A549 (cell line): ENCODE results near the gene HPRT1. TPM values are rescaled to one million over a fixed set of nuclear protein-coding genes. Genes with fewer than 3 reads are reported as not detected.

Experiments
- ATAC-seq, 2 experiments: fragments of 200-7000 bp in 1 of 2; fragments of >200 bp in 1 of 2; cut with Nextera tagmentation in 1 of 2; cut with Tn5 transposase in 1 of 2; 3 replicates each; pipeline versions ENCODE4 v1.8.0 to v1.9.1; 2018 to 2020; ENCODE audit warnings: mild to moderate bottlenecking in 1 of 2, moderate library complexity in 1 of 2
- CTCF ChIA-PET: fragments of 300-600 bp; sonication (Branson Sonifier 250); formaldehyde crosslinking; extraction: SDS; loops from one replicate; lab custom pipeline; 2021; ENCODE audit warnings: antibody characterized with exemption, inconsistent platforms; lab: Yijun Ruan, JAX
- POLR2A ChIA-PET: fragments of 350-600 bp; formaldehyde crosslinking; extraction: SDS; loops from one replicate; lab custom pipeline; 2021; ENCODE audit warnings: antibody characterized with exemption, inconsistent platforms; lab: Yijun Ruan, JAX
- DNase-seq, 2 experiments: peaks; one replicate each; pipeline versions ENCODE4 v3.0.0 to v3.0.0-alpha.2; 2011 to 2016; ENCODE audit warnings: low read depth in 1 of 2, low spot score in 1 of 2
- FAIRE-seq: peaks from 2 replicates; lab custom pipeline; 2011; peaks lifted over from hg19 to GRCh38; lab: Jason Lieb, UNC
- H3K27ac ChIP-seq, 2 experiments: fragments of >200 bp; sonication (Bioruptor Twin); formaldehyde crosslinking; 3 replicates each; pipeline ENCODE4 v1.5.1; 2016 to 2017
- H3K4me1 ChIP-seq: fragments of >200 bp; sonication (Bioruptor Twin); formaldehyde crosslinking; 3 replicates; pipeline ENCODE4 v1.6.1; 2016
- H3K4me2 ChIP-seq: fragments of >200 bp; sonication (Bioruptor Twin); formaldehyde crosslinking; 3 replicates; pipeline ENCODE4 v1.6.1; 2016
- H3K4me3 ChIP-seq: fragments of >200 bp; sonication (Bioruptor Twin); formaldehyde crosslinking; 3 replicates; pipeline ENCODE4 v1.5.1; 2016
- H3K9me3 ChIP-seq: fragments of >200 bp; sonication (Bioruptor Twin); formaldehyde crosslinking; 3 replicates; pipeline ENCODE4 v1.6.1; 2016
- CBX2 ChIP-seq: fragments of 200-600 bp; sonication (generic); IDR thresholded peaks from 2 replicates; pipeline ENCODE4 v1.6.1; 2016; ENCODE audit warnings: low read depth, mild to moderate bottlenecking, borderline replicate concordance
- CEBPB ChIP-seq, 2 experiments: fragments of >200 bp in 1 of 2; sonication (Bioruptor Twin) in 1 of 2; formaldehyde crosslinking in 1 of 2; IDR thresholded peaks; 2 replicates each; pipeline ENCODE4 v1.6.1; 2012 to 2016
- EHF ChIP-seq: fragments of 250-450 bp; sonication (Bioruptor Pico); IDR thresholded peaks from 2 replicates; pipeline ENCODE4 v1.5.0; 2020; ENCODE audit warnings: mild to moderate bottlenecking
- EHMT2 ChIP-seq: fragments of 200-600 bp; sonication (generic); IDR thresholded peaks from 2 replicates; pipeline ENCODE4 v1.6.1; 2016; ENCODE audit warnings: antibody characterized with exemption, low read depth, mild to moderate bottlenecking, moderate library complexity
- EP300 ChIP-seq, 2 experiments: fragments of >200 bp; sonication (Bioruptor Twin); formaldehyde crosslinking; IDR thresholded peaks; 2 replicates in 1 of 2; 3 replicates in 1 of 2; pipeline ENCODE4 v1.6.1; 2016 to 2017
- ESRRA ChIP-seq: fragments of 150-350 bp; IDR thresholded peaks from 2 replicates; pipeline ENCODE4 v1.6.1; 2014; ENCODE audit warnings: mild to moderate bottlenecking, low read length, borderline replicate concordance
- FOSL2 ChIP-seq, 2 experiments: fragments of 450-650 bp in 1 of 2; fragments of >200 bp in 1 of 2; sonication (Bioruptor Twin) in 1 of 2; formaldehyde crosslinking; IDR thresholded peaks; 2 replicates each; pipeline versions ENCODE4 v1.5.0 to v1.6.1; 2016 to 2020; ENCODE audit warnings: mild to moderate bottlenecking in 1 of 2, moderate library complexity in 1 of 2
- GATA3 ChIP-seq: IDR thresholded peaks from 2 replicates; pipeline ENCODE4 v1.6.1; 2012; ENCODE audit warnings: borderline replicate concordance
- HDAC2 ChIP-seq: fragments of 200-600 bp; sonication (generic); IDR thresholded peaks from 2 replicates; pipeline ENCODE4 v1.6.1; 2016
- HOXB13 ChIP-seq: fragments of 250-450 bp; sonication (Bioruptor Pico); IDR thresholded peaks from 2 replicates; pipeline ENCODE4 v1.5.0; 2020; ENCODE audit warnings: low read depth, mild to moderate bottlenecking, moderate library complexity
- JUN ChIP-seq, 2 experiments: fragments of >200 bp; sonication (Bioruptor Twin); formaldehyde crosslinking; IDR thresholded peaks; 2 replicates in 1 of 2; 3 replicates in 1 of 2; pipeline ENCODE4 v1.6.1; 2016 to 2017
- JUNB ChIP-seq: fragments of >200 bp; sonication (Bioruptor Twin); formaldehyde crosslinking; IDR thresholded peaks from 2 replicates; pipeline ENCODE4 v1.6.1; 2016
- KDM5A ChIP-seq: fragments of 200-600 bp; sonication (generic); IDR thresholded peaks from 2 replicates; pipeline ENCODE4 v1.6.1; 2016; ENCODE audit warnings: antibody characterized with exemption, mild to moderate bottlenecking
- MAFK ChIP-seq: fragments of 450-650 bp; IDR thresholded peaks from 2 replicates; pipeline ENCODE4 v1.6.1; 2014; ENCODE audit not compliant: partially characterized antibody
- MAZ ChIP-seq: fragments of 150-350 bp; IDR thresholded peaks from 2 replicates; pipeline ENCODE4 v1.6.1; 2014; ENCODE audit warnings: antibody characterized with exemption, low read depth, low read length, borderline replicate concordance
- NPAS2 ChIP-seq: fragments of 250-450 bp; sonication (Bioruptor Pico); IDR thresholded peaks from 2 replicates; pipeline ENCODE4 v1.8.0; 2022; ENCODE audit warnings: mild to moderate bottlenecking, moderate library complexity, borderline replicate concordance
- NR3C1 ChIP-seq: fragments of >200 bp; sonication (Bioruptor Twin); formaldehyde crosslinking; IDR thresholded peaks from 3 replicates; pipeline ENCODE4 v1.6.1; 2017
- PHF8 ChIP-seq: fragments of 200-600 bp; sonication (generic); IDR thresholded peaks from 2 replicates; pipeline ENCODE4 v1.6.1; 2016; ENCODE audit warnings: low read depth, mild to moderate bottlenecking, antibody characterized with exemption, moderate library complexity, borderline replicate concordance
- POLR2AphosphoS2 ChIP-seq: conservative IDR thresholded peaks from 2 replicates; pipeline ENCODE4 v1.6.1; 2012; ENCODE audit warnings: low read length, improper control_type of control experiment, inconsistent platforms
- RFX5 ChIP-seq: fragments of 450-650 bp; IDR thresholded peaks from 2 replicates; pipeline ENCODE4 v1.7.1; 2014; ENCODE audit warnings: antibody characterized with exemption, mild to moderate bottlenecking, moderate library complexity
- RNF2 ChIP-seq: fragments of 200-600 bp; sonication (generic); IDR thresholded peaks from 2 replicates; pipeline ENCODE4 v1.6.1; 2016; ENCODE audit warnings: low read depth, mild to moderate bottlenecking, antibody characterized with exemption, moderate library complexity, borderline replicate concordance
- ZC3H11A ChIP-seq: fragments of 450-650 bp; IDR thresholded peaks from 2 replicates; pipeline ENCODE4 v1.6.1; 2014; ENCODE audit warnings: antibody characterized with exemption, mild to moderate bottlenecking
- ZSCAN20 ChIP-seq: fragments of 250-450 bp; sonication (Bioruptor Pico); IDR thresholded peaks from 2 replicates; pipeline ENCODE4 v1.8.0; 2022; ENCODE audit warnings: mild to moderate bottlenecking, moderate library complexity
- WGBS: methylation state at CpG from one replicate; pipeline ENCODE4 v1.1.6; 2017; ENCODE audit errors: missing lambda C conversion rate; 5-methylcytosine and 5-hydroxymethylcytosine counted together
- polyA plus RNA-seq, 4 experiments: library from polyadenylated mRNA; depleted of rRNA in 3 of 4; stranded (reverse); fragments of >200 nt; fragmentation: RNase III in 1 of 4; extraction: RNeasy Plus Mini Kit Qiagen cat#74134 plus additional on column Dnase treatment in 1 of 4; gene quantifications; 2 replicates in 3 of 4; 3 replicates in 1 of 4; pipeline ENCODE4 v1.2.3, GENCODE V29; 2011 to 2017
- TF ChIP-seq, protein P1 (sequence below): fragments of >200 bp; sonication (Bioruptor Twin); formaldehyde crosslinking; IDR thresholded peaks from 3 replicates; pipeline ENCODE4 v1.6.1; 2016
- TF ChIP-seq, protein P2 (sequence below): fragments of >200 bp; sonication (Bioruptor Twin); formaldehyde crosslinking; IDR thresholded peaks from 3 replicates; pipeline ENCODE4 v1.5.1; 2016
- TF ChIP-seq, protein P3 (sequence below): fragments of 200-600 bp; sonication (generic); IDR thresholded peaks from 2 replicates; pipeline ENCODE4 v1.6.1; 2016; ENCODE audit warnings: antibody characterized with exemption, mild to moderate bottlenecking, moderate library complexity
- TF ChIP-seq, protein P4 (sequence below): IDR thresholded peaks from 2 replicates; pipeline ENCODE4 v1.6.1; 2012
- TF ChIP-seq, protein P5 (sequence below): IDR thresholded peaks from 2 replicates; pipeline ENCODE4 v1.6.1; 2012
- TF ChIP-seq, protein P6 (sequence below): fragments of 250-450 bp; sonication (Bioruptor Pico); IDR thresholded peaks from 2 replicates; pipeline ENCODE4 v1.5.0; 2020; ENCODE audit warnings: low read depth, mild to moderate bottlenecking, moderate library complexity

HPRT1 gene
- polyA plus RNA-seq, 2 of the 4 experiments (the other 2 are of a cell fraction), result 96.6 to 97.4 TPM

DNA sequence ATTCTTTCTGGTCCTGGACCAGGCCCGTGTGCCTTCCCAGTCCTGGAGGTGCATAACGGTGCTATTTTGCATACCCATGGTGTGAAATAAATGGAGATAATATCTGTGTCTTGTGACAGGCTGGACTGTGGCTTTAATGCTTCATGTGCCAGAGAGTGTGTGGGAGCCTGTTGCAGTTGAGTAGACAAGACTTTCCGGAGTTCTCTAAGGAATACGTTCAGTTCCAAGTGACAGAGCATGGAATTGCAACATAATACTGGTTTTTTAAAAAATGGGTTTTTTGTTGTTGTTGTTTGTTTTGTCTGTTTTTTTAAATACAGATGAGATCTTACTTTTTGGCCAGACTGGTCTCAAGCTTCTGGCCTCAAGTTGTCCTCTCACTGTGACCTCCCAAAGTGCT is 74.0 kb downstream of the HPRT1 start (continued):
- TF ChIP-seq, protein P1, sequence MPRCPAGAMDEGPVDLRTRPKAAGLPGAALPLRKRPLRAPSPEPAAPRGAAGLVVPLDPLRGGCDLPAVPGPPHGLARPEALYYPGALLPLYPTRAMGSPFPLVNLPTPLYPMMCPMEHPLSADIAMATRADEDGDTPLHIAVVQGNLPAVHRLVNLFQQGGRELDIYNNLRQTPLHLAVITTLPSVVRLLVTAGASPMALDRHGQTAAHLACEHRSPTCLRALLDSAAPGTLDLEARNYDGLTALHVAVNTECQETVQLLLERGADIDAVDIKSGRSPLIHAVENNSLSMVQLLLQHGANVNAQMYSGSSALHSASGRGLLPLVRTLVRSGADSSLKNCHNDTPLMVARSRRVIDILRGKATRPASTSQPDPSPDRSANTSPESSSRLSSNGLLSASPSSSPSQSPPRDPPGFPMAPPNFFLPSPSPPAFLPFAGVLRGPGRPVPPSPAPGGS, result no peak
- no peak for TF ChIP-seq NPAS2

DNA sequence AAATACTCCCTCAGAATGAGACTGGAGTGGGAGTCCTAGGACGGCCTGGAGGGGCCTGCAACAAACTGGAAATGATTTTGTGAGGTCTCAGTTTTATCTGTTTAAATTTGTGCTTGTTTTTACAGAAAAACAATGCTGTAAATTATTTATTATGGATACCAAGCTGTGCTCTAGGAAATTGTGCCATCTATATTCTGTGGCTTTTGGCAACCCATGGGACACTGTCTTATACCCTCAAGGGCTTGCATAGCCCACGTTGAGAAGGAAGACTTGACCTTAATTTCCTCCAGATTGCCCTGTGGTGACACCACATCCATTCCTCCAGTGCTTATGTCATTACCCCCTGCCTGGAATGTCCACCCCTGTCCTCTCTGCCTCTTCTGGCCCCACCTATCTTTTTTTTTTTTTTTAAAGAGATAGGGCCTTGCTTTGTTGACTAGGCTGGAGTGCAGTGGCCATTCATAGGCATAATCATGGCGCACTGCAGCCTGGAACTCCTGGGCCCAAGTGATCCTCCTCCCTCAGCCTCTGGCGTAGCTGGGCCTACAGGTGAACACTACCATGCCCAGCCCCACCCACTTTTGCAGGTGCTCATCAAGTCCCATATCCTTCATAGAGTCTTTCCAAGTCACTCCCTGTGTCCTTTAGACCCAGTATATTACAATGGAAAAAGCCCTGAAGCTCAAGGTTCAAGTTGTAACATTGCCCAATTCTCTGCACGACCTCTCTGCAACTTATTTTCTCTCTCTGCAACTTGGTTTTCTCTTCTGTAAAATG is 77.4 kb downstream of the HPRT1 start:
- FAIRE-seq (peak; percentile 99), ATAC-seq (peak; percentile 81 to 88), DNase-seq (peak; percentile 71 to 92)
- H3K9me3 ChIP-seq, result no peaks in the 10 kb centered on the region
- 27% methylated on average over 5 of the region's 5 CpGs for WGBS
- H3K4me1 ChIP-seq, result peaks cover 48% of the 10 kb centered on the region
- ChIA-PET CTCF (interaction anchor here (1.3 to 1.6 kb wide), 2 partner anchors 11 to 212 kb away, joined by 3 to 6 read pairs; no protein-coding TSS in a partner anchor), POLR2A (interaction anchor here (2.8 kb wide), 1 partner anchor 17 kb away, joined by 7 read pairs; no protein-coding TSS in a partner anchor)
- peak overlapping the region; percentile 95 to 99 for H3K27ac ChIP-seq
- H3K4me2 ChIP-seq, result peak overlapping the region; percentile 89
- H3K4me3 ChIP-seq, result no peak overlapping the region
- TF ChIP-seq FOSL2 (IDR thresholded peaks at IDR 0.05) (no peak), FOSL2 (CRISPR knock-in tag; IDR thresholded peaks at IDR 0.05) (peak; percentile 40; the same call in 1 of the 2 replicates), HDAC2 (no peak), NR3C1 (no peak), JUNB (peak; percentile 28; the same call in 1 of the 2 replicates), CEBPB (IDR thresholded peaks at IDR 0.05) (0 out of 4 replicates have a peak, but pooled peaks of 1 of the 2 experiments have one; percentile 35), MAFK (no peak), GATA3 (peak; percentile 61; the same call in 1 of the 2 replicates), CBX2 (no peak), MAZ (no peak), ZC3H11A (no peak), HOXB13 (CRISPR knock-in tag) (no peak), KDM5A (no peak), POLR2AphosphoS2 (no peak), JUN (IDR thresholded peaks at IDR 0.05) (peak in 1 of 2 experiments; percentile 58; a peak in 2 of 5 replicates), ESRRA (peak; percentile 31; the same call in 1 of the 2 replicates), RFX5 (no peak), RNF2 (no peak), EP300 (IDR thresholded peaks at IDR 0.05) (peak; percentile 48 to 71; a peak in 3 of 5 replicates), PHF8 (no peak), EHMT2 (no peak), ZSCAN20 (no peak), EHF (CRISPR knock-in tag) (no peak)
- TF ChIP-seq, protein P2, sequence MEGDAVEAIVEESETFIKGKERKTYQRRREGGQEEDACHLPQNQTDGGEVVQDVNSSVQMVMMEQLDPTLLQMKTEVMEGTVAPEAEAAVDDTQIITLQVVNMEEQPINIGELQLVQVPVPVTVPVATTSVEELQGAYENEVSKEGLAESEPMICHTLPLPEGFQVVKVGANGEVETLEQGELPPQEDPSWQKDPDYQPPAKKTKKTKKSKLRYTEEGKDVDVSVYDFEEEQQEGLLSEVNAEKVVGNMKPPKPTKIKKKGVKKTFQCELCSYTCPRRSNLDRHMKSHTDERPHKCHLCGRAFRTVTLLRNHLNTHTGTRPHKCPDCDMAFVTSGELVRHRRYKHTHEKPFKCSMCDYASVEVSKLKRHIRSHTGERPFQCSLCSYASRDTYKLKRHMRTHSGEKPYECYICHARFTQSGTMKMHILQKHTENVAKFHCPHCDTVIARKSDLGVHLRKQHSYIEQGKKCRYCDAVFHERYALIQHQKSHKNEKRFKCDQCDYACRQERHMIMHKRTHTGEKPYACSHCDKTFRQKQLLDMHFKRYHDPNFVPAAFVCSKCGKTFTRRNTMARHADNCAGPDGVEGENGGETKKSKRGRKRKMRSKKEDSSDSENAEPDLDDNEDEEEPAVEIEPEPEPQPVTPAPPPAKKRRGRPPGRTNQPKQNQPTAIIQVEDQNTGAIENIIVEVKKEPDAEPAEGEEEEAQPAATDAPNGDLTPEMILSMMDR, result no peak
- TF ChIP-seq, protein P3, sequence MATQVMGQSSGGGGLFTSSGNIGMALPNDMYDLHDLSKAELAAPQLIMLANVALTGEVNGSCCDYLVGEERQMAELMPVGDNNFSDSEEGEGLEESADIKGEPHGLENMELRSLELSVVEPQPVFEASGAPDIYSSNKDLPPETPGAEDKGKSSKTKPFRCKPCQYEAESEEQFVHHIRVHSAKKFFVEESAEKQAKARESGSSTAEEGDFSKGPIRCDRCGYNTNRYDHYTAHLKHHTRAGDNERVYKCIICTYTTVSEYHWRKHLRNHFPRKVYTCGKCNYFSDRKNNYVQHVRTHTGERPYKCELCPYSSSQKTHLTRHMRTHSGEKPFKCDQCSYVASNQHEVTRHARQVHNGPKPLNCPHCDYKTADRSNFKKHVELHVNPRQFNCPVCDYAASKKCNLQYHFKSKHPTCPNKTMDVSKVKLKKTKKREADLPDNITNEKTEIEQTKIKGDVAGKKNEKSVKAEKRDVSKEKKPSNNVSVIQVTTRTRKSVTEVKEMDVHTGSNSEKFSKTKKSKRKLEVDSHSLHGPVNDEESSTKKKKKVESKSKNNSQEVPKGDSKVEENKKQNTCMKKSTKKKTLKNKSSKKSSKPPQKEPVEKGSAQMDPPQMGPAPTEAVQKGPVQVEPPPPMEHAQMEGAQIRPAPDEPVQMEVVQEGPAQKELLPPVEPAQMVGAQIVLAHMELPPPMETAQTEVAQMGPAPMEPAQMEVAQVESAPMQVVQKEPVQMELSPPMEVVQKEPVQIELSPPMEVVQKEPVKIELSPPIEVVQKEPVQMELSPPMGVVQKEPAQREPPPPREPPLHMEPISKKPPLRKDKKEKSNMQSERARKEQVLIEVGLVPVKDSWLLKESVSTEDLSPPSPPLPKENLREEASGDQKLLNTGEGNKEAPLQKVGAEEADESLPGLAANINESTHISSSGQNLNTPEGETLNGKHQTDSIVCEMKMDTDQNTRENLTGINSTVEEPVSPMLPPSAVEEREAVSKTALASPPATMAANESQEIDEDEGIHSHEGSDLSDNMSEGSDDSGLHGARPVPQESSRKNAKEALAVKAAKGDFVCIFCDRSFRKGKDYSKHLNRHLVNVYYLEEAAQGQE, result no peak
- TF ChIP-seq, protein P4, sequence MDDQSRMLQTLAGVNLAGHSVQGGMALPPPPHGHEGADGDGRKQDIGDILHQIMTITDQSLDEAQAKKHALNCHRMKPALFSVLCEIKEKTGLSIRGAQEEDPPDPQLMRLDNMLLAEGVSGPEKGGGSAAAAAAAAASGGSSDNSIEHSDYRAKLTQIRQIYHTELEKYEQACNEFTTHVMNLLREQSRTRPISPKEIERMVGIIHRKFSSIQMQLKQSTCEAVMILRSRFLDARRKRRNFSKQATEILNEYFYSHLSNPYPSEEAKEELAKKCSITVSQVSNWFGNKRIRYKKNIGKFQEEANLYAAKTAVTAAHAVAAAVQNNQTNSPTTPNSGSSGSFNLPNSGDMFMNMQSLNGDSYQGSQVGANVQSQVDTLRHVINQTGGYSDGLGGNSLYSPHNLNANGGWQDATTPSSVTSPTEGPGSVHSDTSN, result no peak
- TF ChIP-seq, protein P5, sequence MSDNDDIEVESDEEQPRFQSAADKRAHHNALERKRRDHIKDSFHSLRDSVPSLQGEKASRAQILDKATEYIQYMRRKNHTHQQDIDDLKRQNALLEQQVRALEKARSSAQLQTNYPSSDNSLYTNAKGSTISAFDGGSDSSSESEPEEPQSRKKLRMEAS, result 0 out of 2 replicates have a peak, but pooled peaks have one; percentile 15
- TF ChIP-seq, protein P6, sequence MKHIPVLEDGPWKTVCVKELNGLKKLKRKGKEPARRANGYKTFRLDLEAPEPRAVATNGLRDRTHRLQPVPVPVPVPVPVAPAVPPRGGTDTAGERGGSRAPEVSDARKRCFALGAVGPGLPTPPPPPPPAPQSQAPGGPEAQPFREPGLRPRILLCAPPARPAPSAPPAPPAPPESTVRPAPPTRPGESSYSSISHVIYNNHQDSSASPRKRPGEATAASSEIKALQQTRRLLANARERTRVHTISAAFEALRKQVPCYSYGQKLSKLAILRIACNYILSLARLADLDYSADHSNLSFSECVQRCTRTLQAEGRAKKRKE (CRISPR knock-in tag), result no peak
